CD14-positive monocyte (primary cell): ENCODE results near the gene AOPEP. TPM values are rescaled to one million over a fixed set of nuclear protein-coding genes. Genes with fewer than 3 reads are reported as not detected.

Experiments
- DNase-seq, 3 donors: peaks; one replicate each; pipeline ENCODE4 v3.0.0-alpha.2; 2011 to 2022
- H2AFZ ChIP-seq: 2 replicates; pipeline ENCODE4 v1.6.0; 2012; ENCODE audit warnings: mild to moderate bottlenecking, low read depth, low read length, inconsistent platforms; ENCODE audit not compliant: insufficient read depth, poor library complexity, severe bottlenecking
- H3K27ac ChIP-seq, 2 donors: 1 replicate in 1 of 2; 2 replicates in 1 of 2; pipeline ENCODE4 v1.5.1; 2012 to 2013; ENCODE audit warnings: low read length in 2 of 2, control low read depth in 1 of 2, inconsistent platforms in 1 of 2, low read depth in 1 of 2, mild to moderate bottlenecking in 1 of 2
- H3K27me3 ChIP-seq, 2 donors: one replicate each; pipeline versions ENCODE4 v1.6.0 to v1.6.1; 2011 to 2013; ENCODE audit warnings: low read length in 2 of 2; ENCODE audit not compliant: control insufficient read depth in 2 of 2, insufficient read depth in 2 of 2
- H3K36me3 ChIP-seq, 2 donors: replicated peaks in 1 of 2; 1 replicate in 1 of 2; 2 replicates in 1 of 2; pipeline versions ENCODE4 v1.5.1 to v1.6.1; 2012 to 2013; ENCODE audit warnings: low read length in 2 of 2, control low read depth in 1 of 2, inconsistent platforms in 1 of 2, mild to moderate bottlenecking in 1 of 2; ENCODE audit not compliant: insufficient read depth in 2 of 2, control insufficient read depth in 1 of 2
- H3K4me1 ChIP-seq, 2 donors: 1 replicate in 1 of 2; 2 replicates in 1 of 2; pipeline versions ENCODE4 v1.5.1 to v1.6.1; 2012 to 2013; ENCODE audit warnings: low read length in 2 of 2, control low read depth in 1 of 2, inconsistent platforms in 1 of 2, mild to moderate bottlenecking in 1 of 2, moderate library complexity in 1 of 2; ENCODE audit not compliant: insufficient read depth in 2 of 2, control insufficient read depth in 1 of 2
- H3K4me2 ChIP-seq: replicated peaks from 2 replicates; pipeline ENCODE3; 2012; ENCODE audit warnings: low read length, moderate library complexity, mild to moderate bottlenecking; ENCODE audit not compliant: poor library complexity, severe bottlenecking; ENCODE audit errors: extremely low read depth
- H3K4me3 ChIP-seq, 3 experiments: fragments of 200-600 bp in 1 of 3; sonication (generic) in 1 of 3; replicated peaks in 1 of 3; 1 replicate in 2 of 3; 2 replicates in 1 of 3; pipeline ENCODE4 v1.5.1; 2011 to 2013; ENCODE audit warnings: low read length in 3 of 3, mild to moderate bottlenecking in 3 of 3, control low read depth in 2 of 3, low read depth in 2 of 3, inconsistent platforms in 1 of 3, moderate library complexity in 1 of 3
- H3K79me2 ChIP-seq: 2 replicates; pipeline ENCODE4 v1.6.0; 2012; ENCODE audit warnings: mild to moderate bottlenecking, control low read depth, inconsistent platforms, low read length, moderate library complexity; ENCODE audit not compliant: insufficient read depth
- H3K9ac ChIP-seq: 2 replicates; pipeline ENCODE4 v1.6.0; 2017; ENCODE audit warnings: low read length, mild to moderate bottlenecking; ENCODE audit not compliant: insufficient read depth, poor library complexity, severe bottlenecking
- H3K9me3 ChIP-seq, 2 donors: replicated peaks in 1 of 2; 1 replicate in 1 of 2; 2 replicates in 1 of 2; pipeline versions ENCODE4 v1.5.1 to v1.6.1; 2012 to 2013; ENCODE audit warnings: low read length in 2 of 2, control low read depth in 1 of 2; ENCODE audit not compliant: control insufficient read depth in 1 of 2, insufficient read depth in 1 of 2
- H4K20me1 ChIP-seq: 2 replicates; pipeline ENCODE4 v1.6.0; 2012; ENCODE audit warnings: mild to moderate bottlenecking, low read length, control low read depth, moderate library complexity; ENCODE audit not compliant: insufficient read depth
- H3K27ac Mint-ChIP-seq, 7 donors: one replicate each; pipeline ENCODE4 v1.8.0; 2020; ENCODE audit warnings: mild to moderate bottlenecking in 7 of 7, mixed read lengths in 7 of 7, moderate library complexity in 6 of 7, inconsistent platforms in 2 of 7
- H3K27me3 Mint-ChIP-seq, 3 donors: one replicate each; pipeline ENCODE4 v1.8.0; 2021 to 2022; ENCODE audit warnings: low read depth in 3 of 3, mild to moderate bottlenecking in 3 of 3, mixed read lengths in 3 of 3, moderate library complexity in 3 of 3, inconsistent platforms in 1 of 3
- H3K36me3 Mint-ChIP-seq, 2 donors: one replicate each; pipeline ENCODE4 v1.8.0; 2020; ENCODE audit warnings: mixed read lengths in 2 of 2, inconsistent platforms in 1 of 2, mild to moderate bottlenecking in 1 of 2
- H3K4me1 Mint-ChIP-seq: one replicate; pipeline ENCODE4 v1.8.0; 2020; ENCODE audit warnings: mild to moderate bottlenecking, mixed read lengths
- H3K4me3 Mint-ChIP-seq, 2 donors: one replicate each; pipeline ENCODE4 v1.8.0; 2020; ENCODE audit warnings: mild to moderate bottlenecking in 2 of 2, mixed read lengths in 2 of 2, moderate library complexity in 1 of 2
- H3K9me3 Mint-ChIP-seq, 7 donors: one replicate each; pipeline ENCODE4 v1.8.0; 2020 to 2022; ENCODE audit warnings: mixed read lengths in 7 of 7, mild to moderate bottlenecking in 6 of 7, moderate library complexity in 6 of 7, inconsistent platforms in 2 of 7
- WGBS: methylation state at CpG from one replicate; pipeline ENCODE4 v1.1.5; 2013; ENCODE audit warnings: missing lambda C conversion rate; ENCODE audit not compliant: insufficient coverage; 5-methylcytosine and 5-hydroxymethylcytosine counted together
- intact Hi-C, 2 donors: fragments of 100-400 bp; cut with micrococcal nuclease; formaldehyde crosslinking; loops; one replicate each; pipeline versions ENCODE4 v1.15.0 to v1.15.1; 2023
- polyA plus RNA-seq, 3 donors: library from polyadenylated mRNA; depleted of rRNA in 1 of 3; unstranded in 2 of 3; stranded (reverse) in 1 of 3; fragments of 300-500 nt in 2 of 3; fragments of >200 nt in 1 of 3; fragmentation: Illumina TruSeq in 2 of 3; gene quantifications; 1 replicate in 2 of 3; 2 replicates in 1 of 3; pipeline ENCODE4 v1.2.3, GENCODE V29; 2012 to 2021
- TF ChIP-seq, protein P1 (sequence below): fragments of 200-600 bp; IDR thresholded peaks from one replicate; pipeline ENCODE4 v1.8.0; 2022; ENCODE audit warnings: antibody characterized with exemption, mild to moderate bottlenecking

Gene AOPEP
- polyA plus RNA-seq, 3 donors = 3.0 to 4.1 (median 3.1) TPM

DNA sequence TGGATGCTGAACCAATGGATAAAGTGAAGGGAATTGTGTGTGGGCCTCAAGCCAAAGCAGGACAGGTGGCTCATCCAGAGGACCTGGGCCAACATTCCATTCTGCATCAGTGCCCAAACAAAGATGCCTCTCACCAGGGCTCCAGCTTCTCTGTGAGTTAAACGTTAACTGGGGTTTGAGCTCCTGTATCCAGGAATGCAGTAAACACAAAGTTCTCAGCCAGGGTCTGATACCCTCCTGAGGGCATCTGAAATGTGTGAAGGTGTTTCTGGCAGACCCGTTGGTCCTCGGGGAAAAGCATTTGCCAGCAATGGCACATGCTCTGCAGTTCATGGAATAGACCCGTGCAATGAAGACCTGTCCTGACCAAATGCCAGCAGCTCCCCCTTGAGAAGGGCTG lies 33.9 kb upstream of the AOPEP start:
- Histone ChIP-seq H3K36me3 (no peaks in the 10 kb centered on the region), H3K27me3 (no peaks in the 10 kb centered on the region), H2AFZ (no peak overlapping the region), H3K27ac (no peak overlapping the region), H3K4me3 (no peak overlapping the region), H3K79me2 (no peaks in the 10 kb centered on the region), H3K4me2 (no peak overlapping the region), H4K20me1 (no peaks in the 10 kb centered on the region), H3K4me1 (no peaks in the 10 kb centered on the region), H3K9me3 (no peaks in the 10 kb centered on the region), H3K9ac (no peak overlapping the region)
- DNase-seq = no peak
- TF ChIP-seq, protein P1, sequence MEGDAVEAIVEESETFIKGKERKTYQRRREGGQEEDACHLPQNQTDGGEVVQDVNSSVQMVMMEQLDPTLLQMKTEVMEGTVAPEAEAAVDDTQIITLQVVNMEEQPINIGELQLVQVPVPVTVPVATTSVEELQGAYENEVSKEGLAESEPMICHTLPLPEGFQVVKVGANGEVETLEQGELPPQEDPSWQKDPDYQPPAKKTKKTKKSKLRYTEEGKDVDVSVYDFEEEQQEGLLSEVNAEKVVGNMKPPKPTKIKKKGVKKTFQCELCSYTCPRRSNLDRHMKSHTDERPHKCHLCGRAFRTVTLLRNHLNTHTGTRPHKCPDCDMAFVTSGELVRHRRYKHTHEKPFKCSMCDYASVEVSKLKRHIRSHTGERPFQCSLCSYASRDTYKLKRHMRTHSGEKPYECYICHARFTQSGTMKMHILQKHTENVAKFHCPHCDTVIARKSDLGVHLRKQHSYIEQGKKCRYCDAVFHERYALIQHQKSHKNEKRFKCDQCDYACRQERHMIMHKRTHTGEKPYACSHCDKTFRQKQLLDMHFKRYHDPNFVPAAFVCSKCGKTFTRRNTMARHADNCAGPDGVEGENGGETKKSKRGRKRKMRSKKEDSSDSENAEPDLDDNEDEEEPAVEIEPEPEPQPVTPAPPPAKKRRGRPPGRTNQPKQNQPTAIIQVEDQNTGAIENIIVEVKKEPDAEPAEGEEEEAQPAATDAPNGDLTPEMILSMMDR = no peak
- H3K4me1 Mint-ChIP-seq = no peaks in the 10 kb centered on the region
- no peaks in the 10 kb centered on the region for H3K36me3 Mint-ChIP-seq
- no peak overlapping the region for H3K4me3 Mint-ChIP-seq
- intact Hi-C loops = no loop called here
- 100% methylated on average over 2 of the region's 4 CpGs for WGBS
- H3K9me3 Mint-ChIP-seq = no peaks in the 10 kb centered on the region
- no peak overlapping the region for H3K27ac Mint-ChIP-seq
- peaks cover 4 to 11% (median 10%) of the 10 kb centered on the region in 3 donors for H3K27me3 Mint-ChIP-seq

DNA sequence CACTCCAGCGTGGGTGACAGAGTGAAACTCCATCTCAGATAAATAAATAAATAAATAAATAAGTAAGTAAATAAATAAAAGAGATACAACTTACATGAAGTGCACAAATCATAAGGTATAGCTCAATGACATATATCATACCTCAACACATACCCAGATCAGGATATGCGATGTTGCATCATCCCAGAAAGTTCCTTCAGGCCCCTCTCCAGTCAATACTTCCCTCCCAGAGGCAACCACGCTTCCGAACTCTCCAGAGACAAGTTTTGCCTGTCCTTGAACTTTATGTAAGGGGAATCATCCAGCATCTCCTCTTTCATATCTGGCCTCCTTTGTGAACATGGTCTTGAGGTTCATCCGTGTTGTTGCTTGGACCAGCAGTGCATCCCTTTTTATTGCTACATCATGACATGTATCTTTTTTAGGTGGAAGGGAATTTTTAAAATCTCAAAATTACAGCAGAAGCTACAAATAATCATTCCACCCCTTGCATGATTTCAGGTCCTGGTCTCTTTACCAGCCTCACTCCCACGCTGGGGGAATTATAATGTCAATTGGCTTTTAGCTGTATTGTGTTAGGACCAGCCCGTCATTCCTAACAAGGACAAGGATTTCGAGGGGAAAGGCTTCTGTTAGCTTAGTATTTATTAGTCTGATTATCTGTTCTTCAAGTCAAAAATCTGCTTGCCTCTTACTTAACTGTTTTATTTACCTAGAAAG lies 32.9 kb upstream of the AOPEP start:
- Histone ChIP-seq H3K4me2 (no peak overlapping the region), H3K27ac (no peak overlapping the region), H3K4me3 (no peak overlapping the region), H3K36me3 (no peaks in the 10 kb centered on the region), H3K4me1 (no peaks in the 10 kb centered on the region), H2AFZ (no peak overlapping the region), H4K20me1 (no peaks in the 10 kb centered on the region), H3K79me2 (no peaks in the 10 kb centered on the region), H3K9me3 (no peaks in the 10 kb centered on the region), H3K27me3 (no peaks in the 10 kb centered on the region), H3K9ac (no peak overlapping the region)
- no peak overlapping the region for H3K4me3 Mint-ChIP-seq
- TF ChIP-seq, protein P1 = no peak
- H3K36me3 Mint-ChIP-seq = no peaks in the 10 kb centered on the region
- DNase-seq = no peak
- no peak overlapping the region for H3K27ac Mint-ChIP-seq
- 100% methylated on average over 1 of the region's 8 CpGs for WGBS
- H3K4me1 Mint-ChIP-seq = no peaks in the 10 kb centered on the region
- H3K27me3 Mint-ChIP-seq = peaks cover 4 to 11% (median 9%) of the 10 kb centered on the region in 3 donors
- intact Hi-C loops = no loop called here
- no peaks in the 10 kb centered on the region for H3K9me3 Mint-ChIP-seq
